GM12878 (cell line): Measurements from ENCODE around the gene APBB1IP. TPM values are rescaled to one million over a fixed set of nuclear protein-coding genes. Genes with fewer than 3 reads are reported as not detected.

ENCODE experiments used
- BRCA1 ChIP-seq: IDR thresholded peaks from 2 replicates; pipeline ENCODE4 v1.6.1; 2011; ENCODE audit warnings: low read depth, low read length, improper control_type of control experiment
- CREB1 ChIP-seq: IDR thresholded peaks from 2 replicates; pipeline ENCODE4 v1.6.1; 2012; ENCODE audit warnings: low read depth, mild to moderate bottlenecking, inconsistent platforms
- IRF3 ChIP-seq: fragments of 450-650 bp; IDR thresholded peaks from 2 replicates; pipeline ENCODE4 v1.6.1; 2014; ENCODE audit warnings: mild to moderate bottlenecking
- JUND ChIP-seq: IDR thresholded peaks from 2 replicates; pipeline ENCODE4 v1.6.1; 2012; ENCODE audit warnings: low read depth, mild to moderate bottlenecking, low read length, improper control_type of control experiment, moderate library complexity
- MTA2 ChIP-seq: fragments of 450-650 bp; IDR thresholded peaks from 2 replicates; pipeline ENCODE4 v1.6.1; 2016; ENCODE audit warnings: low read depth, mild to moderate bottlenecking, moderate library complexity
- PKNOX1 ChIP-seq: fragments of 450-650 bp; IDR thresholded peaks from 2 replicates; pipeline ENCODE4 v1.6.1; 2016; ENCODE audit warnings: mild to moderate bottlenecking
- POLR2AphosphoS5 ChIP-seq: IDR thresholded peaks from 2 replicates; pipeline ENCODE4 v1.6.1; 2011; ENCODE audit warnings: mild to moderate bottlenecking, low read length, inconsistent platforms
- TARDBP ChIP-seq: IDR thresholded peaks from 2 replicates; pipeline ENCODE4 v1.6.1; 2016; ENCODE audit warnings: borderline replicate concordance
- TCF3 ChIP-seq: IDR thresholded peaks from 2 replicates; pipeline ENCODE4 v1.6.1; 2012; ENCODE audit warnings: low read depth, mild to moderate bottlenecking, low read length, borderline replicate concordance; ENCODE audit not compliant: insufficient read depth
- ZBED1 ChIP-seq: IDR thresholded peaks from 2 replicates; pipeline ENCODE4 v1.6.1; 2016; ENCODE audit warnings: borderline replicate concordance
- ZNF592 ChIP-seq: fragments of 450-650 bp; IDR thresholded peaks from 2 replicates; pipeline ENCODE4 v1.6.1; 2017; ENCODE audit warnings: mild to moderate bottlenecking, moderate library complexity
- polyA plus RNA-seq, 11 experiments: library from polyadenylated mRNA; depleted of rRNA in 4 of 11; unstranded in 6 of 11; stranded (reverse) in 5 of 11; fragments of >200 nt; fragmentation: Nextera tagmentation in 4 of 11; fragmentation: Illumina TruSeq in 1 of 11; extraction: Ambion mirVana in 4 of 11; extraction: Trizol in 1 of 11; gene quantifications; 1 replicate in 1 of 11; 2 replicates in 10 of 11; pipeline versions ENCODE4 v1.2.1 to v1.2.3, GENCODE V29; 2011 to 2016; ENCODE audit warnings: inconsistent platforms in 2 of 11, missing spikeins in 2 of 11, low read depth in 1 of 11
- total RNA-seq, 4 experiments: library from RNA; depleted of rRNA in 3 of 4; stranded (reverse); fragments of >200 nt in 3 of 4; fragmentation: Illumina TruSeq in 1 of 4; extraction: Trizol in 1 of 4; gene quantifications; 2 replicates each; pipeline versions ENCODE4 v1.2.1 to v1.2.3, GENCODE V29; 2013 to 2021
- TF ChIP-seq, protein P1 (sequence below): IDR thresholded peaks from 2 replicates; pipeline ENCODE4 v1.6.1; 2011; ENCODE audit warnings: low read depth, mild to moderate bottlenecking, low read length, moderate library complexity, borderline replicate concordance; ENCODE audit errors: extremely low read depth
- TF ChIP-seq, protein P2 (sequence below): IDR thresholded peaks from 2 replicates; pipeline ENCODE4 v1.6.1; 2012; ENCODE audit warnings: low read length, inconsistent platforms
- TF ChIP-seq, protein P3 (sequence below): fragments of 150-350 bp; IDR thresholded peaks from 2 replicates; pipeline ENCODE4 v1.6.1; 2014; ENCODE audit warnings: mild to moderate bottlenecking, low read depth, low read length
- TF ChIP-seq, protein P4 (sequence below): fragments of 450-650 bp; IDR thresholded peaks from 2 replicates; pipeline ENCODE4 v1.6.1; 2017; ENCODE audit warnings: low read depth, mild to moderate bottlenecking, moderate library complexity

Gene APBB1IP
- total and polyA plus RNA-seq, 10 of the 15 experiments (the other 5 are each of a cell fraction or from before 2014, with no cell fraction given), result 7.3 to 67.4 (median 19.9) TPM

DNA sequence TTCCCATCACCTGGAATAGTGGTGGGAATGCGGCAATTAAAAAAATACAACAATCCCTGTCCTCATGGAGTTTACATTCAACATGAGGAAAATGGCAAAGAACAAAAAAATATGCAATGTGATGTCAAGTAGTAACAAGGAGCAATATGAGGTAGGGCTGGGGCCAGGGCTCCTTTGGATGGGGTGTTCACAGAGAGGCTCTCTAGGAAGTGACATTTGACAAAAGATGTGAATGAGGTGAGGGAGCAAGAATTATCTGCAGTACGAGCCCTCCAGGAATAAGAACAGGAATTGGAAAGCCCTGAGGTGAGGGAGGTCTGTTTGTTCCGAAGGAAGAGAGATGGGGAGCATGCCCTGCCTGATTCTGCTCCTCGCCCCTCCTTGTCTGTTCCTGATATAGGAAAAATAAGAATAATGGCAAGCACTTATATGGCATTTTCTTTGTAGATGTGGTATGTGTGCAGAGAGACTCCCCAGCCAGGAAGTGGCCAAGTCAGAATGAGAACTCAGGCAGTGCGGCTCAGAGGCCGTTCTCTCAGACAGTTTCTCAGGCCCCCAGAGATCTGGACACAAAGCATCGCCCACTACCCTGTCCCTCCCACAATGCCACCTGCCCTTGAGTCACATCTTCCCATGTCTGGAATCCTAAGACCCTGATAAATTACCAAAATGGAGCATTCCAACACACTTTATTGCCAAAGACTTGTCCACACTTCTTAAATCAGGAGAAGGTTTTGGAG lies 105.6 kb downstream of the APBB1IP start (continued):
- no peak for TF ChIP-seq ZNF592
- no peak for TF ChIP-seq BRCA1
- TF ChIP-seq MTA2, result no peak
- TF ChIP-seq, protein P1, sequence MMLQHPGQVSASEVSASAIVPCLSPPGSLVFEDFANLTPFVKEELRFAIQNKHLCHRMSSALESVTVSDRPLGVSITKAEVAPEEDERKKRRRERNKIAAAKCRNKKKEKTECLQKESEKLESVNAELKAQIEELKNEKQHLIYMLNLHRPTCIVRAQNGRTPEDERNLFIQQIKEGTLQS, result no peak
- no peak for TF ChIP-seq JUND
- TF ChIP-seq CREB1, result no peak
- TF ChIP-seq, protein P2, sequence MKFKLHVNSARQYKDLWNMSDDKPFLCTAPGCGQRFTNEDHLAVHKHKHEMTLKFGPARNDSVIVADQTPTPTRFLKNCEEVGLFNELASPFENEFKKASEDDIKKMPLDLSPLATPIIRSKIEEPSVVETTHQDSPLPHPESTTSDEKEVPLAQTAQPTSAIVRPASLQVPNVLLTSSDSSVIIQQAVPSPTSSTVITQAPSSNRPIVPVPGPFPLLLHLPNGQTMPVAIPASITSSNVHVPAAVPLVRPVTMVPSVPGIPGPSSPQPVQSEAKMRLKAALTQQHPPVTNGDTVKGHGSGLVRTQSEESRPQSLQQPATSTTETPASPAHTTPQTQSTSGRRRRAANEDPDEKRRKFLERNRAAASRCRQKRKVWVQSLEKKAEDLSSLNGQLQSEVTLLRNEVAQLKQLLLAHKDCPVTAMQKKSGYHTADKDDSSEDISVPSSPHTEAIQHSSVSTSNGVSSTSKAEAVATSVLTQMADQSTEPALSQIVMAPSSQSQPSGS, result peak; percentile 26; the same call in 1 of the 2 replicates
- TF ChIP-seq TARDBP, result no peak
- TF ChIP-seq POLR2AphosphoS5, result no peak
- TF ChIP-seq, protein P3, sequence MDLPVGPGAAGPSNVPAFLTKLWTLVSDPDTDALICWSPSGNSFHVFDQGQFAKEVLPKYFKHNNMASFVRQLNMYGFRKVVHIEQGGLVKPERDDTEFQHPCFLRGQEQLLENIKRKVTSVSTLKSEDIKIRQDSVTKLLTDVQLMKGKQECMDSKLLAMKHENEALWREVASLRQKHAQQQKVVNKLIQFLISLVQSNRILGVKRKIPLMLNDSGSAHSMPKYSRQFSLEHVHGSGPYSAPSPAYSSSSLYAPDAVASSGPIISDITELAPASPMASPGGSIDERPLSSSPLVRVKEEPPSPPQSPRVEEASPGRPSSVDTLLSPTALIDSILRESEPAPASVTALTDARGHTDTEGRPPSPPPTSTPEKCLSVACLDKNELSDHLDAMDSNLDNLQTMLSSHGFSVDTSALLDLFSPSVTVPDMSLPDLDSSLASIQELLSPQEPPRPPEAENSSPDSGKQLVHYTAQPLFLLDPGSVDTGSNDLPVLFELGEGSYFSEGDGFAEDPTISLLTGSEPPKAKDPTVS, result no peak
- TF ChIP-seq PKNOX1, result no peak
- TF ChIP-seq ZBED1, result no peak
- TF ChIP-seq, protein P4, sequence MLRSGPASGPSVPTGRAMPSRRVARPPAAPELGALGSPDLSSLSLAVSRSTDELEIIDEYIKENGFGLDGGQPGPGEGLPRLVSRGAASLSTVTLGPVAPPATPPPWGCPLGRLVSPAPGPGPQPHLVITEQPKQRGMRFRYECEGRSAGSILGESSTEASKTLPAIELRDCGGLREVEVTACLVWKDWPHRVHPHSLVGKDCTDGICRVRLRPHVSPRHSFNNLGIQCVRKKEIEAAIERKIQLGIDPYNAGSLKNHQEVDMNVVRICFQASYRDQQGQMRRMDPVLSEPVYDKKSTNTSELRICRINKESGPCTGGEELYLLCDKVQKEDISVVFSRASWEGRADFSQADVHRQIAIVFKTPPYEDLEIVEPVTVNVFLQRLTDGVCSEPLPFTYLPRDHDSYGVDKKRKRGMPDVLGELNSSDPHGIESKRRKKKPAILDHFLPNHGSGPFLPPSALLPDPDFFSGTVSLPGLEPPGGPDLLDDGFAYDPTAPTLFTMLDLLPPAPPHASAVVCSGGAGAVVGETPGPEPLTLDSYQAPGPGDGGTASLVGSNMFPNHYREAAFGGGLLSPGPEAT, result no peak
- TF ChIP-seq IRF3, result no peak
- no peak for TF ChIP-seq TCF3
